T1000 (cell line): Measurements from ENCODE around the gene TNFRSF14.
"Not testable (repeated sequence)": the region's sequence is repeated elsewhere in the genome, so short reads cannot be mapped to it uniquely, and the experiment has no call there.

ENCODE experiments used
- DNase-seq: peaks from one replicate; lab custom pipeline; 2025; ENCODE audit warnings: mixed read lengths; lab: John Stamatoyannopoulos, UW

TNFRSF14 gene

DNA sequence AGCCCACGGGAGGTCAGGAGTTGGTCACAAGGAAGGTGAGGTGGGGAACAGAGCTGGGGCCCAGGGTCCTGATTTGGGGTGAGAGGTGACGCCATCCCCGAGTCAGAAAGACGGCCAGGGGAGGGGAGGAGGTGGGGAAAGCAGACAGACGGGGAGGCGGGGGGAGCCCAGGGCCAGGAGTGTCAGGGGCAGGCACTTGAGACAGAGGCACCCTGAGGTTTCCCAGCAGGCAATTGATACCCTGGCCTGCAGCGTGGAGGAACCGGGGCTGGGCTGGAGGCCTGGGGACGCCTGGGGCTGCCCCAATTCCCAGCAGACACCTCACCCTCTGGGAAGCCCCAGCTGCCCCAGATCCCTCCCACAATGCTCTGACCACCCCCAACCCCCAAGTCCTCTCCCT, 3.1 kb upstream of the TNFRSF14 start:
- not testable (repeated sequence) for DNase-seq

DNA sequence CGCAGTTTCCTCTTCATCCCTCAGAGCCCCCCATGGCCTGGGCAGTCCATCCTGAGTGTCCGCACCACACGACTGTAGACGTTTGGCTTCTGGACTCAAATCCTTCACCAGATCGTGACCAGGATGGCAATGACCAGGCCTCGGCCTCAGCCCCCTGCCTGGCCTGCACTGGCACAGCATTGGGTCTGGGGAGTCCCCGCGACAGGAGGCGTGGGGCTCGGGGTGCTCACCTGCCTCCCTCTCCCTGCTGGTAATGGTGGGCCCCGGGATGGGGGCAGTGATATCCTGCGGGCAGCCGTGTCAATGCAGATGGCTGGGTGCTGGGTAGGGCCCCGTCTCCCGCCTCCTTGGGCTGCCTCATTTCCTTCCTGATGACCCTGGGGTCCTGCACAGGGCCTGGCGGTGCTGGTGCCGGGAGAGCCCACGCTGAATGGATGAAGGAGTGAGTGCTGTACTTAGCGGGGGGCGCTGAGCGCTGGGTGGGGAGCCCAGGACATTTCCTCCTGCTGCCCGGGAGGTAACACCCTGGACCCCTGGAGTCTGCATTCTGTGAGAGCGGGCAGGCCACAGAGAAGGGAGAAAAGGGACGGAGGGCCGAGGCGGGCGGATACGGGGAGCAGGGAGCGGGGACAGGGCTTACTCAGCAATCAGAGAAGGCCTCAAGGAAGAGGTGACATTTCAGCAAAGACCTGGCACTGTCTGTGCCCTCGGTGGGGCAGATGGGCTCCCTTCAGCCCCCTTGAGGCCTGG, 2.1 kb upstream of the TNFRSF14 start:
- no peak for DNase-seq

DNA sequence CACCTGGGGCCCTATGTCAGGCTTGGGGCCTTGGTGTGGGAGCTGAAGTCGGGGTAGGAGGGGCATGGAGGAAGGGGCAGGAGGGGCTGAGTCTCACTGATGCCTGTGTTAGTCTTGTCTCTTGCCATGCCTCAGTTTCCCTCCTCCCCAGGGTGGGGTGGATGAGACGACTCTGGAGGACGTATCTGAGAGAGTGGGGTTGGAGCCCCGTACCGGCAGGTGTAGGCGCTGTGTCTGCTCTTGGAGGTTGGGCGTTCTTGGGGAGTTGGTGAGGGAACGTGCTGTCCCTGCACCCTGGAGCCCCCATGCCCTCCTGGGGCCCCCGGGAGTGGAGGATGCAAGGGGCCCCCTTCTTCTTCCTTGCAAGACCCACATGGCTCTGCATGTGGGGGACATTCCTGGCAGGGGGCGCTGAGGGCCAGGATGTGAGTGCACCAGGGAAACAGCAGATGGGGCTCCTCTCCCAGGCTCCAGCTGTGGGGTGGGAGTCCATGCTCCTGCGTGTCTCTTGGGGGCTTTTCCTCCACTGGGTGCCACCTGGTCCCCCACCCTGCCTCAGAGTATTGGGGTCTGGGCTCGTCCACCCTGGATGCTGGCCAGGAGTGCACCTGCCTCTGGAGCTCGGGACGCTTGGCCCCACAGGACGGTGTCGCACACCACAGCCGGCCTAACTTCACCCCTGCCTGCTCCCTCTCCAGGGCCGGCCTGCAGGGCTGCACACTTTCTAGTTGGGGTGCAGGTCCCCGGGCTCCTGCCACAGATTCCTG, 1.4 kb upstream of the TNFRSF14 start:
- no peak for DNase-seq

DNA sequence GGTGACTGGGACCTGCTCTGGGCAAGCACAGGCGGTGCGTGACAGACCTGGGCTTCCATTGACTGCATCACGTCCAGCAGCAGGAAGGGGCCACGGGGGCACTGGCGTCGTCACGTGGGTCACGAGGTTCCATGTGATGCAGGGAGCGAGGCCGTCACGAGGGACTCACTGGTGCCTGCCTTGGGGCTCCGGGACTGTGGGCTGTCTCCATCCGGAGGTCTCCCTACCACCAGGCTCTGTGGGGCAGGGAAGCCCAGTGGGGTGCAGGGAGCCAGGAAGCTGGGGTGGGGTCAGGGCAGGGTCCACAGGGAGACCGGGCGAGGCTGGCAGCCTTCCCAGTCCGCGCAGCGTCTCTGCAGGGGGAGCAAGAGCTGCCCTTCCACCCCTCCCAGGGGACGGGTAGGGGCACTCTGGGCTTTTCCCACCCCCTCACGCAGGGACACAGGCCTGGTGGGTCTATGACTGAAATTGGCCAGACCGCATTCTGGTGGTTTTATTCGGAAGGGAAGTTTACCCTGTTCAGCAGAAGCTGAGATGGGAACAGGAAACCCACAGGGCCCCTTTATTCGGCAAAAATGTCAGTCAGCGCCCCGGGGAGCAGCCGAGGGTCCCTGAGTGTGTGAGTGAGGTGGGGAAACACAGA, 416 bp upstream of the TNFRSF14 start:
- DNase-seq: no peak

DNA sequence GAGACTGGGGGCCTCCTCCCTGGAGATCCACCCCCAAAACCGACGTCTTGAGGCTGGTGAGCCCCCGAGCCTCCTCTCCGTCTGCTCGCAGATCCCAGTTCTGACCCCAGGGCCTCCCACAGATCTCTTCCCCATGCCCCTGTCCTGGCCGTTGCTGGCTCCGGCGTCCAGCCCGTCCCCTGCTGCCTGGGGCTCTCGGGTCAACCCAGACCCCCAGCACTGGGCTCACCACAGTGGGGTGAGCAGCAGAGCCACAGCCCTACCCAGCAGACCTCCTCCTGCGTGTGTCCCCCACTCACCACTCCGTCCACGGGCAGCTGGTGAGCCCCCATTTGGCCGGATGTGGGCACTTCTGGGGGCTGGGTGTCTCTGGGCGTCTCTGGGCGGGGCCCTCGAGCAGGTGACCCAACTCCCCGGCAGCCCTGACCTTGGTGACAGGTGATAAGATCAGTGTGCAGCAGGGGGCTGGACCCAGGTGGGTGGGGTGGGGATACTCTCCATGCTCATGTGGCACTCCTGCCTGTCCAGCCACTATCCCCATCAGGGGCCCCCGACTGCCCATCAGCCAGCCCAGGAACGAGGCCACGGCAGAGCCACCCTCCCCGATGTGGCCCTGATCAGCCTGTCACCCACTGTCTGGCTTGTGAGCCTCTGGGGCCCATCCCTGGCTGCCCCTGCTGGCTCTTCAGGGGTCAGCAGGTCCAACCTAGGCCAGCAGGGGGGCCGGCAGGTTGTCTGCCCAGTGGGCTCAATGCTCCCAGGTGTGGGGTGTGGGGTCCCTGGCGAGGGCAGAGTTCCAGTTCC, 709 bp downstream of the TNFRSF14 start:
- DNase-seq: no peak

DNA sequence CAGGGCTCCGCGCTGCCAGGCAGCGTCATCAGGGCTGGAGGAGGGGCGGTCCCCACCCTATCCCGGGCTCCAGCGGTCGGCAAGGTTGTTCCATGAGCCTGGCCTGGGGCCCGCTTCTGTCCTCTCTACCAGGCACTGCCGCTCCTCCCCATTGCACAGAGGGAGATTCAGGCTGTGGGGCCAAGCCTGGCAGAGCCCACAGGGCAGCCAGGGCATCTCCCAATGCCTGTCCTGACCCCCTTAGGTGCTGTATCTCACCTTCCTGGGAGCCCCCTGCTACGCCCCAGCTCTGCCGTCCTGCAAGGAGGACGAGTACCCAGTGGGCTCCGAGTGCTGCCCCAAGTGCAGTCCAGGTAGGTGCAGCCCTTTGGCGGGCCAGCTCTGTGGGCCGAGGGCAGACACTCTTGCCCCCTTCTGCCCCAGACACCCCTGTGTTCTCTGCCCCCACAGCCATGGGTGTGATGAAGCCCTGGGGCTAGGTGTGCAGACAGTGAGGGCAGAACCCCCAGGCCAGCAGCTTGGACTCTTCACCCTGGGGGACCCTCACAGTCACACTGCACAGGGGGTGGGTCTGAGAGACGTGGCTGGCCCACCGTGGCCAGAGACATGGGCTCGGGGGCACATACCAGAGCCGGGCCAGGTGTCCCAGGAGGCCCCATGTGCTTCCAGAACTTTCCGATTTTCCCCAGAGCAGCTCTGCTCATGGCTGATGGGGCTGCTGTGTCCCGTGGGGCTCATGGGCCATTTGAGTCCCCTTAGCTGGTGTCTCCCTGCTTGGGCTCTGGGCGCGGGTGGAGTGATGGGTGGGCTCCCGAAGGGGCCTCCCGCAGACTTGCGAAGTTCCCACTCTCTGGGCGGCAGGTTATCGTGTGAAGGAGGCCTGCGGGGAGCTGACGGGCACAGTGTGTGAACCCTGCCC, 1.6 kb downstream of the TNFRSF14 start:
- no peak for DNase-seq

DNA sequence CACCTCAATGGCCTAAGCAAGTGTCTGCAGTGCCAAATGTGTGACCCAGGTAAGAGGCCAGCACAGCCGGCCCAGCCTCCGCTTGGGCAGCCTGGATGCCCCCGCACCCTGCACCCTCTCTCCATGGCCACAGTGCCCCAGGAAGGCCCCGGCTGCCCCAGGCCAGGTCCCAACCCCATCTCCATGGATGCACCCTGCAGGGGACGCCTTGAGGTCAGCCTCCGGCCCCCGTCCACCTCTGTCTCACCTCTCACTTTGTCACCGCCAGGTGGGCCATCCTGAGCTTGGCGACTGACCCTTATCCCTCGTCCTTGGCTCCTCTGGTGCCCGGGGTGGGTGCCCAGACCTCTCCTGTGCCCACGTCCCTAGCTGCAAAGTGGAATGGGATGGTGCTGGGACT, 2.2 kb downstream of the TNFRSF14 start:
- DNase-seq: no peak

DNA sequence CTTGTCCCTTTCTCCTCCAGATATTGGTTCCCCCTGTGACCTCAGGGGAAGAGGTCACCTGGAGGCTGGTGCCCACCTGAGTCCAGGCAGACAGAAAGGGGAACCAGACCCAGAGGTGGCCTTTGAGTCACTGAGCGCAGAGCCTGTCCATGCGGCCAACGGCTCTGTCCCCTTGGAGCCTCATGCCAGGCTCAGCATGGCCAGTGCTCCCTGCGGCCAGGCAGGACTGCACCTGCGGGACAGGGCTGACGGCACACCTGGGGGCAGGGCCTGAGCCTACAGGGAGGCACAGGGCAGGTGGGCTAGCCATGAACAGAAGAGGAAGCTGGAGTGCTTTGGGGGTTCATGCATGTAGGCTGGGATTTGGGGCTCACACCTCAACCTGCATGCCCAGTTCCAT, 2.7 kb downstream of the TNFRSF14 start:
- DNase-seq: no peak

DNA sequence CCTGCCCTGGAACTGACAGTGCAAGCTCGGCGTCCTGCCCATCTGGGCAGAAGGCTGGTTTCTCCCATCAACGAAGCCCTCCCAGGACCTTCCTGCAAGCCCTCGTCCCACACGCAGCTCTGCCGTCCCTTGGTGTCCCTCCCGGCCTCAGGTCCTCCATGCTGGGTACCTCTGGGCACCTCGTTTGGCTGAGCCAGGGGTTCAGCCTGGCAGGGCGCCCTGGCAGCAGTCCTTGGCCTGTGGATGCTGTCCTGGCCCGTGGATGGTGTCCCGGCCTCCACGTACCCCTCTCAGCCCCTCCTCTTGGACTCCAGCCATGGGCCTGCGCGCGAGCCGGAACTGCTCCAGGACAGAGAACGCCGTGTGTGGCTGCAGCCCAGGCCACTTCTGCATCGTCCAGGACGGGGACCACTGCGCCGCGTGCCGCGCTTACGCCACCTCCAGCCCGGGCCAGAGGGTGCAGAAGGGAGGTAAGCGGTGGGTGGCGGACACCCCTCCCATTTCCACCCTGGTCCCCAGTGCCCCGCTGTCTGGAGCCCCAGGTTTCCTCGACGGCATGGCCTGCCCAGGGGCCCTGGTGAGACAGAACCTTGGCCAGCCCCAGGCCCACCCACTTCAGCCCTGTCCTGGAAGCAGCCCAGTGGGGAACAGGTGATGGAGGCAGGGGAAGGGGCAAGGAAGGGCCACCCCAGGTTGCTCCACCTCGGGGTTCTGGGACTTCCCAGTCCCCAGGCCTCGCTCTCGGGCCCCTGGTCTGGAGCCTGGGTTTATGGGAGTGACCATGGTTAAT, 3.5 kb downstream of the TNFRSF14 start:
- DNase-seq: no peak

DNA sequence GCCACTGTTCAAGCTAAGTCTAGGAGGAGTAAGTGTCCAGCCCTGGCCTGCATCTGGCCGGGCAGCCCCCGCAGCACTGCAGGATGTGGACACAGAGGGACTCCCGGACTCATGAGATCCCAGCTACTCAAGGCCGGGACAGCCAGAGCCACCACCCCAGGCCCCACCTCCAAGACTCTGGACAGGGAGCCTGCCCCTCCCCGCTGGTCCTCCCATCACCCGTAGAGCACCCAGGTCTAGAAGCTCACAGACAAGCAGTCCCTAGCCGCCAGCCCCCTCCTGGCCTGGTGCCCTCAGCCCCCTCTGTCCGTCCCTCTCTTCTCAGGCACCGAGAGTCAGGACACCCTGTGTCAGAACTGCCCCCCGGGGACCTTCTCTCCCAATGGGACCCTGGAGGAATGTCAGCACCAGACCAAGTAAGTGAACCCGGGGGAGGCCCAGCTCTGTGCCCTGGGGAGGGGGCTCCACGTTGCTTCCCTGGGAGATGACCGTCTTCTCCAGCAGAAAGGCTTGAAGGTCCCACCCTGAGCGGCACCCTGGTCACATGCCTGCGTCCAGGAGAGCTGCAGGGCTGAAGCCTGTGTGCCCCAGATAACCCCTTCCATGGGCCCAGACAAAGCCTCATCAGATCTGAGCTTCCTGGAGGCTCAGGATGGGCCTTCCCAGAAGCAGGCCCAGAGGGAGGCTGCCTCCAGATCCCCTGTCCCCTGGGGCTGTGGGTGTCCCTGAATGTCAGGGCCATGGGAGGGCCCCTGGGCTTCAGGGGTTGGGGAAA, 4.3 kb downstream of the TNFRSF14 start:
- no peak for DNase-seq

DNA sequence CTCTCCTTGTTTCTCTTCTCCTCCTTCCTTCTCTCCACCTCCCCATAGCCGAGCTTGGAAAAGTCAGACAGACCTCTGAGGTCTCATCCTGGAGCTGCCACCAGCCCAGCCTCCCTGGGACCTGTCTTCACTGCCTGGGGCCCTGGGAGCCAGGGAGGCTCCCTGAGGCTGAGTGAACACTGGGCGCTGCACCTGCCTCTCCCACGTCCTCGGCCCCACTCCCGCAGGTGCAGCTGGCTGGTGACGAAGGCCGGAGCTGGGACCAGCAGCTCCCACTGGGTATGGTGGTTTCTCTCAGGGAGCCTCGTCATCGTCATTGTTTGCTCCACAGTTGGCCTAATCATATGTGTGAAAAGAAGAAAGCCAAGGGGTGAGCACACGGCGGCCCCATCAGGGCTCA, 5.3 kb downstream of the TNFRSF14 start:
- DNase-seq: no peak

DNA sequence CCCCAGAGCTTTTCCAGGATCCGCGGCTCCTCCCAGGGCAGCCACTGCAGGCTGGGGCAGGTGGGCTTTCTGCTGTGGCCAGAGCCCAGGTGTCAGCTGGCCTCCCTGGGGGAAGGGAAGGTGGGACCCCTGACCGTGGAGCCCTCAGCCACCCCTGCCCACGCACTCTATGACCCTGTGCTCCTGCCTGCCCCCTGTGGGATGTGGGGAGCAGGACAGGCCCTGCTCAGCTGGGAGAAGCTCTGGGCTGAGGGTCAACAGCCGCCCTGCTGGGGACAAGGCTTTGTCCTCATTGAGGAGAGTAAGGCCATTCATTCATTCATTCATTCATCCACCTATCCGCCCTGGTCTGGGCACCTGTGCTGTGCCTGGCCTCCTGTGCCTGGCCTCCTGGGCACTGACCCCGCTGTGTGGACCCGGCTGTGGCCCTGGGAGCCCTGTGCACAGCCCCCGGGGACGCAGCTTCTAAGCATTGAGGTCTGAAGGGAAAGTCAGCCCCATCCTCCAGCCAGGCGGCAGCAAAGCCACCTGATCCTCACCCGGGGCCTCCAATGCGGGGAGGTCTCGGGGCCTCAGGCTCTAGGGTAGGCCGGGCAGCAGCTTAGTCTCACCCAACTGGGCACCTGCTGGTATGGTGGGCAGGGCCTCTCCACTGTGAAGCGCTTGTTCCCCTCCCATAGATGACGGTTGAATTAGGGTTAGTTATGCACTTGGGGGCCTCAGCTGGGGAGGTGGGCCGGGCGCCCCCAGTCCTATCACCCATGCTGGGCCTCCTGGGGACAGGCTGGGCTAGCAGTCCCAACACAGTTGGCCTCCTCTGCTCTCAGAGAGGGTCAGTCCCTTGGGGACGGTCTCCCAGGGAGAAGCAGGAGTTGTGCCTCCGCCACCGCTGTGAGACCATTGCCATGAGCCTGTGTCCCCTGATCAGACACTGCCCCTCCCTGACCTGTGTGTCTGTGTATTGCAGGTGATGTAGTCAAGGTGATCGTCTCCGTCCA, 6.0 kb downstream of the TNFRSF14 start:
- DNase-seq: no peak

DNA sequence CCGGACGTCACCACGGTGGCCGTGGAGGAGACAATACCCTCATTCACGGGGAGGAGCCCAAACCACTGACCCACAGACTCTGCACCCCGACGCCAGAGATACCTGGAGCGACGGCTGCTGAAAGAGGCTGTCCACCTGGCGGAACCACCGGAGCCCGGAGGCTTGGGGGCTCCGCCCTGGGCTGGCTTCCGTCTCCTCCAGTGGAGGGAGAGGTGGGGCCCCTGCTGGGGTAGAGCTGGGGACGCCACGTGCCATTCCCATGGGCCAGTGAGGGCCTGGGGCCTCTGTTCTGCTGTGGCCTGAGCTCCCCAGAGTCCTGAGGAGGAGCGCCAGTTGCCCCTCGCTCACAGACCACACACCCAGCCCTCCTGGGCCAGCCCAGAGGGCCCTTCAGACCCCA, 7.0 kb downstream of the TNFRSF14 start:
- no peak for DNase-seq

DNA sequence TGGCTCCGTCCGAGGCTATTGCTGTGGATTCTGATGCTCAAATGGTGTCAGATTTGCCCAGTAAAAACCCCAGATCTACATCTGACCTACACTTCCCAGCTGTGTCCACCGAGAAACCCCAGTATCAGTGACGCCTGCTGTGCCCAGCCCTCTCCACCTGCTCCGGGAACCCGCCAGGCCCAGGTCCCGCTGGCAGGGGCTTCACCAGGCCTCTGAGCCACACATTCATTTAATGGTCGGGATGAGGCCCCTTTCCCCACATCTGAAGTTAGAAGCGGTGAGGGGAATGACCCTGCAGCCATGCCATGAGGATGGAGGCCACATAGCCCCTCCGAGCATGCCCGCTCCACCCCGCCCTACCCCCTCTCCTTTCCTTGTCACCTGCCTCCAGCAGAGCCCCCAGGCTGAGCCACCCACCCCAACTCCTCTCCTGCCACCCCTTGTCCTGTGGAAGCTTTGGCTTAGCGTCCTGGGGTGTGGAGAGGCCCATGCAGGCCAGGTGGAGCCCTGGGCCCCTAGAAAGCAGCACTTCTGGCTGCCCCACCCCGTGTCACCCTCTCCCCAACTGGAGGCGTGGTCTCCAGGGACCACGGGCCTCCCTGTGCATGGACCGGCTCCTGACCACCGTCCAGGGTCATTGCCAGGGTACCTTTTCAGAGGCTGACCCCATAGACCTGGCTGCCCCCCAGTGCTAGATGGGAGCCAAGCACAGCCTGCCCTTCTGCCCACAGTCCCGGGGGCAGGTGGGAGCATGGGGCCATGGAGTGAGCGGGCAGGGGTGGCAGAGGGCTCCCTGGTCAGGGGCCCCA, 8.0 kb downstream of the TNFRSF14 start:
- DNase-seq: no peak

DNA sequence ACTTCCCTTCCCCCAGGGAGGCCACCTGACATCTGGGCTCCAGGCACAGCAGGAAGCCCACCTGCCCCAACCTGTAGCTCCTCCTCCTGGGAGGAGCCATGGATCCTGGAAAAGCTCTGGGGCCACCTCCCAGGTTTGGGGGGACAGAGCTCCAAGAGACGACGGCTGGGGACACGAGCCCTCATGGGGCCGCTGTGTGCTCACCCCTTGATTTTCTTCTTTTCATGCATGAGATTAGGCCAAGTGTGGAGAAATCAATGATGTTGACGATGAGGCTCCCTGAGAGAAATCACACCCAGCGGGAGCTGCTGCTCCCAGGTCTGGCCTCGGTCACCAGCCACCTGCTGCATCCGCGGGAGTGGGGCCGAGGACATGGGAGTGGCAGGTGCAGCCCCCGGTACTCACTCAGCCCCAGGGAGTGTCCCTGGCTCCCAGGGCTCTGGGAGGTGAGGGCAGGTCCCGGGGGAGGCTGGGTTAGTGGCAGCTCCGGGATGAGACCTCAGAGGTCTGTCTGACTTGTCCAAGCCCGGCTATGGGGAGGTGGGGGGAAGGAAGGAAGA, 8.7 kb downstream of the TNFRSF14 start:
- DNase-seq: no peak

DNA sequence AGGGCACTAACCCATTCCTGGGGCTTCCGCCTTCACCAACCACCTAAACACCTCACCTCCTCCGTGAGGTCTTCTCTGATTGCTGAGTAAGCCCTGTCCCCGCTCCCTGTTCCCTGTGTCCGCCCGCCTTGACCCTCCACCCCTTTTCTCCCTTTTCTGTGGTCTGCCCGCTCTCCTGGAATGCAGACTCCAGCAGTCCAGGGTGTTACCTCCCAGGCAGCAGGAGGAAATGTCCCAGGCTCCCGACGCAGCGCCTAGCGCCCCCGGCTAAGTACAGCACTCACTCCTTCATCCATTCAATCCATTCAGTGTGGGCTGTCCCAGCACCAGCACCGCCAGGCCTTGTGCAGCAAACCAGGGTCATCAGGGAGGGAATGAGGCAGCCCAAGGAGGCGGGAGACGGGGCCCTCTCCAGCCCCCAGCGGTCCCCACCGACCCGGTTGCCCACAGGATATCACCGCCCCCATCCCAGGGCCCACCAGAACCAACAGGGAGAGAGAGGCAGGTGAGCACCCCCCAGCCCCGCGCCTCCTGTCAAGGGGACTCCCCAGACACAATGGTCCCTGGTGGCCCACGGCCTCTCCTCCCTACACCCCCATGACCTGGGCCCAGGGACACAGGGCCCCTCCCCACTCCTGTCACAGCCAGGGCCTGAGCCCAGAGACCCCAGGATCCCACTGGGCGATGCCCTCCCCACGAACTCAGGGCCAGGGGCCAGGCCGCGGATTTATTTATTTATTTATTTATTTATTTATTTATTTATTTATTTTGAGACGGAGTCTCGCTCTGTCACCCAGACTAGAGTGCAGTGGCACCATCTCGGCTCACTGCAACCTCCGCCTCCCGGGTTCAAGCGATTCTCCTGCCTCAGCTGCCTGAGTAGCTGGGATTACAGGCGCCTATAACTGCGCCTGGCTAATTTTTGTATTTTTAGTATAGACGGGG, 10.2 kb downstream of the TNFRSF14 start:
- DNase-seq: no peak
